ENCODE results near the gene ACOXL. TPM values are rescaled to one million over a fixed set of nuclear protein-coding genes. Genes with fewer than 3 reads are reported as not detected.

ACOXL gene
- total and polyA plus RNA-seq, 2 donors: 0.38 to 0.41 TPM

GRCh38 chr2:110933420-110933819 lies 201.0 kb downstream of the ACOXL start:
- WGBS: 92% methylated on average over 10 of the region's 10 CpGs
- Histone ChIP-seq H3K9me3 (ENCODE audit: control insufficient read depth in 2 of 2, insufficient read depth in 1 of 2, low read length in 1 of 2) (peaks cover 3 to 8% of the 10 kb centered on the region in 2 donors), H3K4me3 (ENCODE audit: low read length in 2 of 2) (no peak overlapping the region), H3K36me3 (ENCODE audit: control insufficient read depth in 2 of 2, insufficient read depth in 2 of 2, low read length in 1 of 2) (no peaks in the 10 kb centered on the region), H3K27me3 (ENCODE audit: control insufficient read depth in 2 of 2, insufficient read depth in 1 of 2, low read length in 1 of 2) (no peaks in the 10 kb centered on the region), H3K4me1 (ENCODE audit: control insufficient read depth in 2 of 2, insufficient read depth in 2 of 2, low read length in 2 of 2) (no peaks in the 10 kb centered on the region), H3K27ac (ENCODE audit: low read depth in 1 of 2, low read length in 1 of 2) (no peak overlapping the region)
- no peak for DNase-seq (ENCODE audit: low read depth in 6 of 9, low spot score in 9 of 9)

GRCh38 chr2:110934948-110935347 lies 202.6 kb downstream of the ACOXL start:
- no peaks in the 10 kb centered on the region for H3K27me3 ChIP-seq (ENCODE audit: control insufficient read depth in 2 of 2, insufficient read depth in 1 of 2, low read length in 1 of 2)
- H3K4me3 ChIP-seq (ENCODE audit: low read length in 2 of 2): no peak overlapping the region
- H3K27ac ChIP-seq (ENCODE audit: low read depth in 1 of 2, low read length in 1 of 2): no peak overlapping the region
- H3K4me1 ChIP-seq (ENCODE audit: control insufficient read depth in 2 of 2, insufficient read depth in 2 of 2, low read length in 2 of 2): no peaks in the 10 kb centered on the region
- 100% methylated on average over 6 of the region's 6 CpGs for WGBS
- DNase-seq (ENCODE audit: low read depth in 6 of 9, low spot score in 9 of 9): no peak
- H3K36me3 ChIP-seq (ENCODE audit: control insufficient read depth in 2 of 2, insufficient read depth in 2 of 2, low read length in 1 of 2): no peaks in the 10 kb centered on the region
- peaks cover under 1 to 2% of the 10 kb centered on the region in 2 donors for H3K9me3 ChIP-seq (ENCODE audit: control insufficient read depth in 2 of 2, insufficient read depth in 1 of 2, low read length in 1 of 2)

- Histone ChIP-seq H3K4me3 (ENCODE audit: low read length in 2 of 2) (no peak overlapping the region), H3K9me3 (ENCODE audit: control insufficient read depth in 2 of 2, insufficient read depth in 1 of 2, low read length in 1 of 2) (no peaks in the 10 kb centered on the region), H3K27me3 (ENCODE audit: control insufficient read depth in 2 of 2, insufficient read depth in 1 of 2, low read length in 1 of 2) (no peaks in the 10 kb centered on the region), H3K36me3 (ENCODE audit: control insufficient read depth in 2 of 2, insufficient read depth in 2 of 2, low read length in 1 of 2) (no peaks in the 10 kb centered on the region), H3K4me1 (ENCODE audit: control insufficient read depth in 2 of 2, insufficient read depth in 2 of 2, low read length in 2 of 2) (no peaks in the 10 kb centered on the region), H3K27ac (ENCODE audit: low read depth in 1 of 2, low read length in 1 of 2) (no peak overlapping the region)
- DNase-seq (ENCODE audit: low read depth in 6 of 9, low spot score in 9 of 9): no peak
- WGBS: 95% methylated on average over 5 of the region's 5 CpGs
Observed at GRCh38 chr2:110940376-110940910, 208.1 kb downstream of the ACOXL start.

DNA sequence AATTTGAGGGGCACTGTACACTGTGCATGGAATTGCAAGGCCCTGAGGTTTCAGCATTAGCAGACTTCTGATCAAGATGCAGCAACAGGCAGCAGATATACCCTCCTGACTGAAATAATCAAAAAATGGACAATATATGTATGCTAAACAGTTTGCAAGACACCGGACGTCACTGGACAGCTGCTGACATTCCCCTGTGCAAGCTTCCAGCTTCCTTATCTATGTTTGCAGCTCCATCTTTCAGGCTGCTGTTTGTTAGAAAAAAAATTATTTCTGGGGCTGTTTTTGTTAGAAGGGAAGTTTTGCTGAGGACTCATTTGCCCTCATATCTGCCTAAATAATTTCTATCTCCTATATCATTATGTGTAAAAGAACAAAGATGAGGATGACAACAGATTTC lies 208.9 kb downstream of the ACOXL start:
- Histone ChIP-seq H3K27ac (ENCODE audit: low read depth in 1 of 2, low read length in 1 of 2) (no peak overlapping the region), H3K4me3 (ENCODE audit: low read length in 2 of 2) (no peak overlapping the region), H3K27me3 (ENCODE audit: control insufficient read depth in 2 of 2, insufficient read depth in 1 of 2, low read length in 1 of 2) (no peaks in the 10 kb centered on the region), H3K36me3 (ENCODE audit: control insufficient read depth in 2 of 2, insufficient read depth in 2 of 2, low read length in 1 of 2) (no peaks in the 10 kb centered on the region), H3K9me3 (ENCODE audit: control insufficient read depth in 2 of 2, insufficient read depth in 1 of 2, low read length in 1 of 2) (no peaks in the 10 kb centered on the region), H3K4me1 (ENCODE audit: control insufficient read depth in 2 of 2, insufficient read depth in 2 of 2, low read length in 2 of 2) (no peaks in the 10 kb centered on the region)
- no peak for DNase-seq (ENCODE audit: low read depth in 6 of 9, low spot score in 9 of 9)
- 94% methylated on average over 2 of the region's 2 CpGs for WGBS

DNA sequence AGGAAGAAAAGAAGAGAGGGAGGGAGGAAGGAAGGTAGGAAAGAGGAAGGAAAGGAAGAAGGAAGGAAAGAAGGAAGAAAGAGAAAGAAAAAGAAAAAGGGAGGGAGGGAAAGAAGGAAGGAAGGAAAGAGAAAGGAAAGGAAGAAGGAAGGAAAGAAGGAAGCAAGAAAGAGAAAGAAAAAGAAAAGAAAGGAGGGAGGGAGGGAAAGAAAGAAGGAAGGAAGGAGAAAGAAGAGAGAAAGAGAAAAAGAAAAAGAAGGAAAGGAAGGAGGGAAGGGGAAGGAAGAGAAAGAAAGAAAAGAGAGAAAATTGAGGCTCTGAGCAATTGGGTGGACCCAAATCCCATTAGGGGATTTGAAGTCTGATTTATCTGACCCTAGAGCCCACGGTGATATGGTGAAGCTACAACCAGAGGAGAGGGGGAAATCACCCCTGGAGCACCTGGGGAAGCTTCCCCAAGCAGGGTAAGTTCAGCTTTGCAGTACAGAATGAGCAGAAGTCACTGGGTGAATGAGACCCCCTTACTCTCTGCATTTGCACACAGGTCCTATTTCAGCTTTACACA lies 210.8 kb downstream of the ACOXL start:
- WGBS: 97% methylated on average over 1 of the region's 1 CpG
- Histone ChIP-seq H3K9me3 (ENCODE audit: control insufficient read depth in 2 of 2, insufficient read depth in 1 of 2, low read length in 1 of 2) (no peaks in the 10 kb centered on the region), H3K4me1 (ENCODE audit: control insufficient read depth in 2 of 2, insufficient read depth in 2 of 2, low read length in 2 of 2) (peaks cover 0 to 3% of the 10 kb centered on the region in 2 donors), H3K27me3 (ENCODE audit: control insufficient read depth in 2 of 2, insufficient read depth in 1 of 2, low read length in 1 of 2) (no peaks in the 10 kb centered on the region), H3K27ac (ENCODE audit: low read depth in 1 of 2, low read length in 1 of 2) (no peak overlapping the region), H3K36me3 (ENCODE audit: control insufficient read depth in 2 of 2, insufficient read depth in 2 of 2, low read length in 1 of 2) (no peaks in the 10 kb centered on the region), H3K4me3 (ENCODE audit: low read length in 2 of 2) (no peak overlapping the region)
- no peak for DNase-seq (ENCODE audit: low read depth in 6 of 9, low spot score in 9 of 9)

GRCh38 chr2:110946902-110947301 lies 214.5 kb downstream of the ACOXL start:
- Histone ChIP-seq H3K27ac (ENCODE audit: low read depth in 1 of 2, low read length in 1 of 2) (no peak overlapping the region), H3K4me3 (ENCODE audit: low read length in 2 of 2) (no peak overlapping the region), H3K36me3 (ENCODE audit: control insufficient read depth in 2 of 2, insufficient read depth in 2 of 2, low read length in 1 of 2) (no peaks in the 10 kb centered on the region), H3K27me3 (ENCODE audit: control insufficient read depth in 2 of 2, insufficient read depth in 1 of 2, low read length in 1 of 2) (no peaks in the 10 kb centered on the region), H3K4me1 (ENCODE audit: control insufficient read depth in 2 of 2, insufficient read depth in 2 of 2, low read length in 2 of 2) (peaks cover 0 to 3% of the 10 kb centered on the region in 2 donors), H3K9me3 (ENCODE audit: control insufficient read depth in 2 of 2, insufficient read depth in 1 of 2, low read length in 1 of 2) (no peaks in the 10 kb centered on the region)
- WGBS: 87% methylated on average over 7 of the region's 7 CpGs
- DNase-seq (ENCODE audit: low read depth in 6 of 9, low spot score in 9 of 9): peak in 2 of 9 donors; percentile 6 to 21

DNA sequence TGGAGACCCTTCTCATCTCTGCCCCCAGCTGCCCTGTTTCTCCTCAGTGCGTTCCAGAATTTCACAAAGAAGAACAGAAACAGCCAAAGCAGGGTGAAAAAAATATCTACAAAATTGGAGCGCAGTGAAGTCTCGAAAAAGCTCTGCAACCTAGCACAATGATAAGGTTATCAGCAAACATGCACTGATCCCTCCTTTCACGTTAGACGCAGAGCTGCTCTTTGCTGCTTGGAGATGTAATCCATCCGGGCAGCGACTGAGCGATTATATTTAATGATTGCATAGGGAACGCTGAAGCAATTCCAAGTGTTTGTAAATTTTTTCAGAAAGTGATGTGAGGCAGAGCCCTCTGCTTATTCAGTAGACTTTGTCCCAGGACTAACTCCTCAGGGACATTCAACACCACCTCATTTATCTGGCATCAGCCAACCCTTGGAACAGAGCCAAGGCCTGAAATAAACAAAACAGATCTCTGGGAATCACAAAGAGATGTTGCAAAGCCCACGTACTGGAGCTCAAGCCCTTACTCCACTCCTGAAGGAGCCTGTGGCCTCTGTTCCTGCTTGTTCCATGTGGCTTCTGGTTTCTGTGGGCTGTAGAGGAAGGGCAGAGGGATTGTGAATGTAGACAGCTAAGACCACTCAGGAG lies 215.8 kb downstream of the ACOXL start:
- Histone ChIP-seq H3K27me3 (ENCODE audit: control insufficient read depth in 2 of 2, insufficient read depth in 1 of 2, low read length in 1 of 2) (no peaks in the 10 kb centered on the region), H3K4me3 (ENCODE audit: low read length in 2 of 2) (no peak overlapping the region), H3K36me3 (ENCODE audit: control insufficient read depth in 2 of 2, insufficient read depth in 2 of 2, low read length in 1 of 2) (no peaks in the 10 kb centered on the region), H3K27ac (ENCODE audit: low read depth in 1 of 2, low read length in 1 of 2) (no peak overlapping the region), H3K4me1 (ENCODE audit: control insufficient read depth in 2 of 2, insufficient read depth in 2 of 2, low read length in 2 of 2) (peaks cover 0 to 3% of the 10 kb centered on the region in 2 donors), H3K9me3 (ENCODE audit: control insufficient read depth in 2 of 2, insufficient read depth in 1 of 2, low read length in 1 of 2) (no peaks in the 10 kb centered on the region)
- WGBS: 90% methylated on average over 10 of the region's 10 CpGs
- peak in 1 of 9 donors; percentile 11 for DNase-seq (ENCODE audit: low read depth in 6 of 9, low spot score in 9 of 9)

GRCh38 chr2:110950281-110950680 lies 217.9 kb downstream of the ACOXL start:
- no peak overlapping the region for H3K4me3 ChIP-seq (ENCODE audit: low read length in 2 of 2)
- no peak for DNase-seq (ENCODE audit: low read depth in 6 of 9, low spot score in 9 of 9)
- H3K27me3 ChIP-seq (ENCODE audit: control insufficient read depth in 2 of 2, insufficient read depth in 1 of 2, low read length in 1 of 2): no peaks in the 10 kb centered on the region
- H3K36me3 ChIP-seq (ENCODE audit: control insufficient read depth in 2 of 2, insufficient read depth in 2 of 2, low read length in 1 of 2): no peaks in the 10 kb centered on the region
- peaks cover 0 to 3% of the 10 kb centered on the region in 2 donors for H3K4me1 ChIP-seq (ENCODE audit: control insufficient read depth in 2 of 2, insufficient read depth in 2 of 2, low read length in 2 of 2)
- whole genome bisulfite sequencing: 92% methylated on average over 3 of the region's 3 CpGs
- H3K27ac ChIP-seq (ENCODE audit: low read depth in 1 of 2, low read length in 1 of 2): no peak overlapping the region
- H3K9me3 ChIP-seq (ENCODE audit: control insufficient read depth in 2 of 2, insufficient read depth in 1 of 2, low read length in 1 of 2): no peaks in the 10 kb centered on the region

DNA sequence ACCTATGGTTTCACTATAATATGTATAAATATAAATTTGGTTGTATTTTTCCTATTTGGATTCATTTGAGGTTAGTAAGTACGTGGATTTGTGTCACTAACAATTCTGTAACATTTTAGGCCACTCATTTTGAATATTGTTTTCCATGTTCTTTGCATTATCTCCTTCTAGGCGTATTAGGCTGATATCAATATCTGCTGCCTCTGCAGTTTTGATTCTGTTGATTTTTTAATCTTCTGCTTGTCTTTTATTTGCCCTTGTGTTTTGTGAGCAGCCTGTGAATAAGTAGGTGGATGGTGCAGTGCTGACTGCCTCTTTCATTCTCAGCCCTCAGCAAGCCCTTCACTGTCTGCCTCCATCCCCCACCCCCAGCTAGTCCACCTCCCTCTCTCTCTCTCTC lies 222.7 kb downstream of the ACOXL start:
- no peaks in the 10 kb centered on the region for H3K4me1 ChIP-seq (ENCODE audit: control insufficient read depth in 2 of 2, insufficient read depth in 2 of 2, low read length in 2 of 2)
- no peaks in the 10 kb centered on the region for H3K36me3 ChIP-seq (ENCODE audit: control insufficient read depth in 2 of 2, insufficient read depth in 2 of 2, low read length in 1 of 2)
- WGBS: 73% methylated on average over 2 of the region's 2 CpGs

More for the DNA sequence above, 222.7 kb downstream of the ACOXL start:
- Histone ChIP-seq H3K27me3 (ENCODE audit: control insufficient read depth in 2 of 2, insufficient read depth in 1 of 2, low read length in 1 of 2) (no peaks in the 10 kb centered on the region), H3K4me3 (ENCODE audit: low read length in 2 of 2) (no peak overlapping the region), H3K9me3 (ENCODE audit: control insufficient read depth in 2 of 2, insufficient read depth in 1 of 2, low read length in 1 of 2) (no peaks in the 10 kb centered on the region), H3K27ac (ENCODE audit: low read depth in 1 of 2, low read length in 1 of 2) (no peak overlapping the region)
- no peak for DNase-seq (ENCODE audit: low read depth in 6 of 9, low spot score in 9 of 9)
